HPDE6-E6E7 (cell line): ENCODE results near the gene ARHGAP11A.
A peak's percentile ranks its signal among the peaks of the same experiment; 100 is the strongest.

ENCODE experiments used
- DNase-seq: peaks from one replicate; pipeline ENCODE4 v3.0.0; 2011; ENCODE audit warnings: missing footprints; ENCODE audit errors: extremely low spot score

Gene ARHGAP11A

GRCh38 chr15:32683906-32684584 lies 68.7 kb downstream of the ARHGAP11A start:
- DNase-seq, result no peak

- no peak for DNase-seq
These were observed 70.3 kb downstream of the ARHGAP11A start for GRCh38 chr15:32685576-32685975.

- peak; percentile 38 for DNase-seq
These were observed 72.3 kb downstream of the ARHGAP11A start for GRCh38 chr15:32687556-32687955.

- DNase-seq, result no peak
These were observed 72.9 kb downstream of the ARHGAP11A start for GRCh38 chr15:32688151-32688639.
